AG10803 (cell line): ENCODE measurements around the gene TOMT.

Source experiments
- DNase-seq: peaks from one replicate; pipeline ENCODE4 v3.0.0; 2010; ENCODE audit warnings: low read depth
- H3K4me3 ChIP-seq: 2 replicates; pipeline ENCODE4 v1.5.1; 2011; ENCODE audit warnings: mild to moderate bottlenecking, low read length, control low read depth
- CTCF ChIP-seq: conservative IDR thresholded peaks from 2 replicates; pipeline ENCODE4 v1.5.1; 2011; ENCODE audit warnings: mild to moderate bottlenecking, low read length, control low read depth, inconsistent platforms

TOMT gene

DNA sequence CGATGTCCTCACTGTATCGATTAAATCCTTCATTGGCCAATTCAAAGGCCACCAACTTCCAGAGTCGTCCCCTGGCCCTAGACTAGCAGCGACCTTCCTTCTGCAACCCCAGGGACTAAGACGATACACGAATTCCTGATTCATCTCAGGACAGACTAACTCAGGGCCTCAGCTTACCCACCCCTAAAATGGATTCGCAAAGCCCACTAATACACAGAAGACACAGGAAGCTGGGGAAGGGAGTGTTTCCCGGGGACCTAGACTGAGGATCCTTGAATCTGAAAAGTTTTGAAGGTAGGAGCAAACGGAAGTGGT is 3.1 kb upstream of the TOMT start:
- no peak for TF ChIP-seq CTCF
- H3K4me3 ChIP-seq = peak overlapping the region; percentile 95
- no peak for DNase-seq

GRCh38 chr11:72102946-72103753 is 2.6 kb upstream of the TOMT start, which contains the start of gene LAMTOR1:
LAMTOR1 (minus strand) TSS chr11:72103297; CDS start chr11:72103224, 73 bp downstream.
- H3K4me3 ChIP-seq = peak within 1 kb of the TSS; percentile 95
- peak; percentile 99 for DNase-seq
- peak; percentile 50 for TF ChIP-seq CTCF

- TF ChIP-seq CTCF = no peak
- peak overlapping the region; percentile 57 for H3K4me3 ChIP-seq
- DNase-seq = no peak
Measured at GRCh38 chr11:72103754-72104167, 2.0 kb upstream of the TOMT start.

GRCh38 chr11:72111300-72112142 is 5.8 kb downstream of the TOMT start:
- no peak for TF ChIP-seq CTCF
- no peak for DNase-seq
- H3K4me3 ChIP-seq = peak overlapping the region; percentile 87

DNA sequence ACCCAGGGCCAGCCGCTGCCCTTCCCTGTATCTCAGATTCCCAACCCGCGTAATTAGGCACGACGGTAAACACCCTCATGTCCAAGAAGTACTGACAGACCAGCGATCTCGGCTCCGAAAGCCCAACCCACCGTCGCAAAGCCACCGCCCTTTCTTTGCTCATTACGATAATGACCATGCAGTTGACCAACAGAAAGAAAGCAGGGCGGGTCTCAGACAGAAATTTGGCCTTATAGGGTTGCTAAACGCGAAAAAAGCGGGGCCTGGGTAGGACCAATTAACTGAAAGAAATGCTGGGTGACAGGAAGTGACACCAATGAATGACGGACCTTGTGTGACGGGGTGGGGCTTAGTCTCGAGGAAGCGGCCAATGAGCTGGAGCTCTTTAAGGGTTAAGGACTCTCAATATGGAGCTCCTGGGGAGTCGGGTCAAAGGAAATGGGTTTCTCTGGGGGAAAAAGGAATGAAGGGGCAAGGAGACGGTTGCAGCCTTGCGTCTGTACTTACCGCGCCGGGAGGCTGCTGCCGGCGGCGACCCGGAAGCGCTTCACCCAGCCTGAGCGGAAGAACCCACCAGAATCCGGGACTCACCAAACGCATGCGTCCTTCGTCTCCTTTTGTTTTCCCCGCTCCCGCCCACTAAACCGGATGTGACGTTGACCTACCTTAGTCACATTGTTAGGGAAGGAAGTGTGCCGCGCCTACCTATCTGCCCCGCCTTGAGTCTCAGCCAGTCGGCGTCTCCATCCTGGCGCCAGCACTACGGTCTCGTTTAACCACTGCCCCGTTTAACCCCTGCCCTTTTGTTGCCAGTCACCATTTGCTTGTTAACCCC is 6.6 kb downstream of the TOMT start, which contains the start of gene ANAPC15:
TSS of gene ANAPC15 (minus strand) at position 553 of the 835 bp plus-strand sequence. CDS start 1,419 bp downstream, outside the sequence.
- DNase-seq = peak; percentile 99
- TF ChIP-seq CTCF = no peak
- H3K4me3 ChIP-seq = peak within 1 kb of the TSS; percentile 87

- TF ChIP-seq CTCF = no peak
- peak; percentile 60 for DNase-seq
- H3K4me3 ChIP-seq = peak overlapping the region; percentile 87
Measured at GRCh38 chr11:72112978-72113808, 7.5 kb downstream of the TOMT start.
